NCI-H2029 treated with DMSO at 0.1 percent for 48 hours (cell line): Measurements from ENCODE around the gene LSM4.
A peak's percentile ranks its signal among the peaks of the same experiment; 100 is the strongest.

Experiments used
- DNase-seq: peaks from one replicate; lab custom pipeline; 2025; lab: John Stamatoyannopoulos, UW

LSM4 gene

GRCh38 chr19:18292462-18292809 is 30.4 kb downstream of the LSM4 start:
- peak; percentile 9 for DNase-seq

DNA sequence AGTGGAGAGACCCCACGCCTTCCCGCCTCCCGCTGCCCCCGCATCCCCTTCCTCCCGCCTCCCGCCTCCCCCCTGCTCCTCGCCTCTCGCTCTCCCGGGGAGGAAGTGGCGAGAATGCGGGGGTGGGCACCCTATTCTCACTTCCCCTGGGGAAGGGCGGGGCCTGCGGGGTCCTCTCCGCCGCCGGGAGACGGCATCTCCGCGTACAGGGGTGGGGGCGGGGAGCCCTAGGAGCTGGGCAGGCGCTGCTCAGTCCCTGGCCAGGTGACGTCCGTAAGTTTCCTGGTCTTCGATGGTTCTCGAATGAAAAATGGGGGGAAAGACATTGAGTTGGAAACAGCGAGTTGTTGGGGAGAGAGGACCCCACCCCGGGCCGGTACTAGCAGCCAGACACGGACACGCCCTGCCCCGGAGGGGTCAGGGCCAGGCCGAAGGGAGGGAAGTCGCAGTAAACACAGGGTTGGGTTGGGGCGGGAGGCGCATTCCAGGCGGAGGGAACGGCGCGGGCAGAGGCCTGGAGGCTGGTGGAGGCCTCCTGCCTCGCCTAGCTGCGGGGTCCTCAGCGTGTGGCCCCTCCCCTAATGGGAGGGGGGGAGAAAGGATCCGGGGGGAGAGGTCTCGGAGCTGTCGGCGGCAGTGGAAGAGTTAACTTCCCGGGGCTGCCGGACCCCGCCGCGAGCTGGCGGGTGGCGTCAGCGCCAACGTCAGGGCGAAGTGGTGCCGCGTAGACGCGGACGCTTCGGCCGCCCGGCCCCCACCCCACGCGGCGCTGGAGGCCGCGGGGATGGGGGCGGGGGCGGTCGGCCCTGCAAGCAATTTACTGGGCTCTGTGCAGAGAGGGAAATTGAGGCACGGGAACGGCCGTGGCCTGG is 31.1 kb downstream of the LSM4 start:
- DNase-seq = no peak

- DNase-seq = no peak
These were observed 31.8 kb downstream of the LSM4 start for GRCh38 chr19:18291019-18291524.

GRCh38 chr19:18290302-18291018 is 32.4 kb downstream of the LSM4 start:
- DNase-seq = no peak

GRCh38 chr19:18289471-18290301 is 33.2 kb downstream of the LSM4 start:
- no peak for DNase-seq

DNA sequence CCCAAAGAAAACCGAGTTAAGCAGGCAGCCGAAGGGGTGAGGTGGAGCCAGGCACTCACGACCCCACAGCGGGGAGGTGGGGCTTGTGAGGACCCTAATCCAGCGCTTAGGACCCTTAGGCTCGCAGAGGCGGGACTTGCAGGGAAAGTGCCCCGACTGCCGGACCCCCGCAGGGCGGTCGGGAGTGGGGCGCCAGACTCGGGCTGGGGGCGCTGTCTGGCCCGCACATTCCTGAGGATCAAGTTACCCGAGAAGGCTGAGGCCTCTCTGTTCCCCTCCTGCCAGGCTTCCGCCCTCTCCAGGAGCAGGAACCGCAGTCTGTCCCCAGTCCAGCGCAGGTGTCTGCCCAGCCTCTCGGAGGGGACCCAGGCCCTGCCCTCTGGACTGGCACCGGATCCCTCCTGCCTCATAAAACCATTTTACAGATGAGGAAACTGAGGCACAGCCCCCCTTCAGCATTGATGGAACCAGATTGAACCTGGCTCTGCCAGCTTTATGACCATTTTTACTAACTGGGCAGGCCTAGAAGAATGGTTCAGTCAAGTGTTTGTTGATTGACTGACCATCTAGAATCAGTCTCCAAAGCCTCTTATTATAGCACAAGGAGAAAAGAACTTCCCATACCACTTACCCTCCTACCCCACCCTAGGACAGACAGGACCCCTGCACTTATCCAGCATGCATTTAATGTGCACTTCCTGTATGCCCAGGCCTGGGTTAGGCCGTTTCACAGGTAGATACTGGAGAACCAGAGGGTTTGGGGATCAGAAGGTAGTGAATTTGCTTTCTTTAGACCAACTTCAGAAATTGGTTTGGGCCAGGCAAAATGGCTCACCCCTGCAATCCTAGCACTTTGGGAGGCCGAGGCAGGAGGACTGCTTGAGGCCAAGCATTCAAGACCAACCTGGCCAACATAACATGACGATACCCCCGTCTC is 34.8 kb downstream of the LSM4 start:
- no peak for DNase-seq

- DNase-seq = no peak
These were observed 35.8 kb downstream of the LSM4 start for GRCh38 chr19:18286973-18287635.

DNA sequence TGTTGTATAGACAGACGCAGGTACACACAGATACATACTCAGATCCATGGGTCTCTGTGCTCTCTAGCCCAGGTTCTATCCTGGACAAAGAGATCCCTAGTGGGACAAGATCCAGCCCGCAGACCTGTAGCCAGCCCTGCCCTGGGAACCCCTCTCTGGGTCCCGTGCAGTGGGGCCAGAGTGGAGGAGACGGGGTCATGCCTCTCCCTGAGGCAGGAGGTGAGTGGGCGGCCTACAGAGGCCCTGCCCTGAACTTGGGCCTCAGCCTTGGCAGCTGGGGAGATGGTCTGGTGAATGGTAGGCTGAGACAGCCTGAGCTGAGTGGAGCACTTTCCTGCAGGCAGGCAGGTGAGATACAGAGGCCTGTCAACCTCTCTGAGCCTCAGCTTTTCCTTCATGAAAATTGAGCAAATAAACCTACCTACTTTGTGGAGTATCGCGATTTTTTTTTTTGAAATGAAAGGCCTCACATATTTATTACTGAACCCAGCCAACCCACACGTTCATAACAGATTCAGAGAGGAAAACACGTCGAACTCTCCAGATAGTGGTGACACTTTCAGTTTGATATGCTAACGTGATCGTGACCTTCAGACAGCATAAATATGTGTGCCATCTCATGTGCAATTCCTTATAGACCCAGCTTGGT is 38.0 kb downstream of the LSM4 start:
- no peak for DNase-seq

GRCh38 chr19:18283338-18283737 is 39.5 kb downstream of the LSM4 start:
- no peak for DNase-seq

GRCh38 chr19:18282788-18283141 is 40.1 kb downstream of the LSM4 start:
- DNase-seq = no peak

DNA sequence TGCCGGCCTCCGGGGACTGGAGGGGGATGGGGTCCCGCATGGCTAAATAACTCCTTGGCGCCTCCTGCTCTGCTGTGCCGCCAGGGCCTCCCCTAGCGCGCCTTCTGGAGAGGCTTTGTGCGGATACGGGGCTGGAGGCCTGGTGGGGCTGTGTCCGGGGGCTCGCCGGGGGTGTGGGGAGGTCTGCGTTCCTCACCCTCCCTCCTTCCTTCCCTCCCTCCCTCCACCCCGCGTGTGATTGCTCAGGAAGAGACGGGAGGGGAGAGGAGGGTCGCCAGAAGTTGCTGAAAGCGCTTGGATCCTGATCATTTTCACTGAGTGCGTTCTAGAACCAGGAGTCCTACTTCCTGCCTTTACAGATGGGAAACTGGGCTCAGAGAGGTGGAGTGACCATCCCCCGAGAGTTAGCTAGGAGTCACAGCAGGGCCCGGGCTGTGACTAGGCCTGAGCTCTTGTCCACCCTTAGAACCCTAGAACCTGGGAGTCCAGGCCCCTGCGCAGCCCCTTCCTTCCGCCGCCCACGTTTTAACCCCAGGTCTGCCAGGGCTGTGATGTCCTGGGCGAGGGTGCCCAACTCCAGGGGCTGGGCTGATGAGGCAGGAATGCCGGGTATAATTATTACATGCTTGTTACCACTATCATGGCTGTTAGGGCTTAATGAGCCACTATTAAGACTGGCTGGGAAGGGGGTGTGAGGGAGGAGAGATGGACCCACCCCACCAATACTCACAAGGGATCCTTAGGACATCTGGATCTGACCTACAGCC is 40.7 kb downstream of the LSM4 start:
- DNase-seq = peak; percentile 16

DNA sequence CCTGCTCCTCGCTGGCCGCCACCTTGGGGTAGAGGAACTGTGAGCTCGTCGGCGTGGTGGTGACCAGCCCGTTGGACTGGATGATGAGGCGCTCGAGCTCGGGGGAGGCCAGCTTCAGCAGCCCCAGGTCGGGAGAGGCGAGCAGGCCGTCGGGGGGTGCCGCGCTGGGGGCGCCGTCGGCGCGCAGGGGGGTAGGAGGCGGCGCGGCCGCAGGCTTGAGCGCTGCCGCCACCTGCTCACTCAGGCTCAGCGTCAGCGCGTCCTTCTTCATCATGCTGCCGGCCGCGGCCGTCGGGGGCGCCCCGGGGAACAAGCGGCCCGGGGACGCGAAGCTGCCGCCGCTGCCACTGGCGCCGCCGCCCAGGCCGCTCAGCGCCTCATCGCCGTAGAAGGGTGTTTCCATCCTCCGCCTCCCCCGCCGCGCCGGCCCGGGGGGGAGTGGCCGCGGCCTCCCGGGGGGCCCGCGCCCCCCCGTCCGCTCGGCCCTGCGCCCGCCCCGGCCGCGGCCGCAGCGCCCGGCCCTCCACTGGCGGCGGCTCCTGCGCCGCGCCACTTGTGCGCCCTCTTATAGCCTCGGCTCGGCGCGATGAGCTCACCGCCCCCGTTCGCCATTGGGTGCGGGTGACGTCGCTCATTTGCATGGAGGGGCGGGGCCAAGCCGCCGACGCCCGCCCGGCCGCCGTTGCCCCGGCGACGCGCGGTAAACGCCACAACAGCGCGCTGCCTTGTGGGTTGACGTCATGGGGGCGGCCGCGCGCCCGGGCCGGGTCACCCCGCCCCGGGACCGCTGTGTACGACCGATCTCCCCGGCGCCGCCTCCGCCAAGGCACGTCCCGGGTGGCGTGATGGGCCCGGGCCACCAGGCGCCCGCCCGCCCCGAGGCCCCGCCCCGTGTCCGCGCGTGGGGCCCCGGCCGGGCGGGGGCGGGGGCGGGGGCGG is 41.5 kb downstream of the LSM4 start, which contains the start of gene JUND:
TSS of gene JUND (minus strand) at position 541 of the 939 bp plus-strand sequence. CDS start at position 403, 138 bp downstream.
- peak; percentile 65 for DNase-seq

GRCh38 chr19:18280247-18281081 is 42.4 kb downstream of the LSM4 start:
- peak; percentile 28 for DNase-seq

- peak; percentile 80 for DNase-seq
These were observed 43.2 kb downstream of the LSM4 start for GRCh38 chr19:18279516-18280246.

- no peak for DNase-seq
These were observed 43.7 kb downstream of the LSM4 start for GRCh38 chr19:18279266-18279515.

DNA sequence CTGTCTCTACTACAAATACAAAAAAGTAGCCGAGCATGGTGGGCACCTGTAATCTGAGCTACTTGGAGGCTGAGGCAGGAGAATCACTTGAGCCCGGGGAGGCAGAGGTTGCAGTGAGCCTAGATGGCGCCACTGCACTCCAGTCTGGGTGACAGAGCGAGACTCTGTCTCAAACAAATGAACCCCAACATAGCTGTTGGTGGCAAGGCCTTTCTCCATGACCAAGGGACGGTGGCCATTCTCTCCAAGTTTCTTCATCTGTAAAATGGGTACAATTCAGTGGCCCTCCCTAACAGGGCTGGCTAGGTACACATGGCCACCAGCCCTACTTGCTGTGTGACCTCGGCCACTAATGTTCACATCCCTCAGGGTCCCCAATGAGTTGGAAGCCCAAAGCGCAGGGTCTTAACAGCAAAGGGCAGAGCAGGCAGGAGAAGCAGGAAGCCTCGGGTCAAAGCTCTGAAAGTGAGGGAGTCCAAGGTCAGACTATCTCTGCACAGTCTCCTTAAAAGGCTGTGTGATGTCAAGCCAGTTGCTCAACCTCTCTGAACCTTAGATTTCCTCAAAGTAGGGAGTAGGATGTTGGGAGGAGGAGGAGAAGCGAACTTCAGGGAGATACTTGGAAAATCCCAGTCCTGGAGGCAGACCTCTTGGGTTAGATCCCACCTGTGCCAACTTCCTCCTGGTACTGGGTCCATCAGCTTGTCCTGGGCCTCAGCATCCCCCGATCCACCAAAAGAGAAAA is 44.2 kb downstream of the LSM4 start:
- no peak for DNase-seq
